NCI-H187 treated with DMSO at 0.1 percent for 48 hours (cell line): ENCODE data around the gene SUPT4H1.
"Not testable (repeated sequence)": the region's sequence is repeated elsewhere in the genome, so short reads cannot be mapped to it uniquely, and the experiment has no call there.

ENCODE experiments used
- DNase-seq: peaks from one replicate; lab custom pipeline; 2025; lab: John Stamatoyannopoulos, UW

SUPT4H1 gene

DNA sequence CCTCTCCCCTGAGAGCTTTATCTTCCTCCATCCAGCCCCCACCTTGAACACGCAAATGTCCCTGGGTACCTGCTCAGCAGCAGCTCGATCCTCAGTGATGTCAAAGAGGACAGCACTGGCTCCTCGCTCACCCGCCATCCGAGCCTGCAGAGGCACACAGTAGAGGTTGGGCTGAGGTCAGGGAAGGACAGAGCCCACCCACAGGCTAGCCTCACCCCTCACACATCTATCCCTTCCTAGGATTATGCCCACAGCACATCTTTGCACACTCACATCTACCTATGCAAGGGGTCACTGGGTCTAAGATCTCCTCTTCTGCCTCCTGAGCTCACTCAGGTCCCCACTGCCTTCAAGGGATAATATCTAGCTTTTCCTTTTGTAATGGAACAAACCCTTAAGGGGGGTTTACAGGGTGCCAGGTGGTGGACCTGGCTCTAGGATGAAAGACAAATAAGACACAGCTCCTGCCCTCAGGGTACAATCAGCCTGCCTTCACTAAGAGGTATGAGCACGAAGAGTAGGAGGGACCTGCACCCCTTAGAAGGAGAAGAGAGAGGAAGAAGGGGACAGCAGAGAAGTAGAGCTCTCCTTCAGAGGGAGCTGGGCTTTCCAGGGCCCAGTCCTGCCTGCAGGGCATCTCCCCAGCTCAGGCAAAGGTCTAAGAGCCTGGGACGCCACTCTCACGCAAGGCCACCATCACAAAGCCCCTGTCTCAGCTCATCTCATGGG lies 11.6 kb upstream of the SUPT4H1 start:
- no peak for DNase-seq

DNA sequence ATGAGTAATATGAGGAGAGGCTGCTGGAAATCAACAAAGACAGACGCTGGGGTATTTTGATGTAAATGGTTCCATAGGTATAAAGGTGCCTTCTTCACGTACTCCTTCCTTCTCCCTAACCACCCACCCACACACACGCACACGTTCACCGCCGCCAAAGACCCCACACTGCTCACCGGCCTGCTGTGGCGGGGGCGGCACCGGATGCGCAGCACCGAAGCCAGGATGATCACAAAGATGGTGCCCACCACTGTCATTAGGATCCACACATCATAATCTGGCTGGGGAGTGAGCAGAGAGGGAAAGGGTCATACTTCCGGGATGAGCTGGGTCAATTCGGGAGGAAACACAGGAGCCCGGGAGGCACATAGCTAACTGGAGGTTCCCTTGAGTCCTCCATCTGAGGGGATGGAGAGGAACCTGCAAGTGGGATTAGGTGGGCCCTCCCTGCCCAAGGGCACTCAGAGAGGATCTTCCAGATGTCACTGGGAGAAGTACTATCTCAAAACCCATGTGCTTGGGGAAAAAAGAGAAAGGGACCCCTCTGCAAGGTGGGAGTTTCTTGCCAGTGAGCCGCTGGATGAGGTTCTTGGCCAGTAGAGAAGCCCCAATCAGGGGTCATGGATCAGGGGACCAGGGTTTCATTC lies 10.5 kb upstream of the SUPT4H1 start:
- DNase-seq = no peak

DNA sequence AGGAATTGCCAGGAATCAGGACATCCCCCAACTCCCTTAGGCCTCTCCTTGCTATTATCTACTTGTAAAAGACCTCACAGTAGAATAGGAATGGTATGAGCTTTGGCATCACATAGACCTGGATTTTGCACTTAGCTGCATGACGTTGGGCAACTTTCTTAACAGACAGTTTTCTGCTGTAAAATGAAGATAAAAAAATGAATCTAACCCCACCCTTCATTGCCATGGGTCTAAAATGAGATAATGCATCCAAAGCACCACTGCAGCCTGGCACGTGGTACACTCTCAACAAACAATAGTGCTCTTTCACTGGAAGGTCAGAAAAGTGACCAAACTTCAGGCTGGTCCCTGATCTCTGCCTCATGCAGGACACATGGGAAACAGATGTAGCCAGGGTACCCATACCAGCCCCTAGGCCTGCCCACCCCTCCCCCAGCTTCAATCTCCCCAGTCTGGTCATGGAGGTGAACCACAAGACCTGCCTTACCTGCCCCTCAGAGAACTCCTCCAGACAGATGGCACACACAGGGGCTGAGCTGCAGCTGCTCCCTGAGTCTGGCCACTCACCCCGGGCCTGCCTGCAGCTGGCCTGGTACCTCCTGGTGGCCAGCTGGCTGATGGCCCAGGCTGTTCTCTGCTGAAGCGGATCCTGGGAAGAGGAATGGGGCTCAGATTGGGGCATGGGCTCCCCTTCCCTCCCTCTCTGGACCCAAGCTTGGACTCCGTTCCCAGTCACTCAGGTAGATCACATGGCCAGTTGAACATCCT lies 8.5 kb upstream of the SUPT4H1 start:
- no peak for DNase-seq

DNA sequence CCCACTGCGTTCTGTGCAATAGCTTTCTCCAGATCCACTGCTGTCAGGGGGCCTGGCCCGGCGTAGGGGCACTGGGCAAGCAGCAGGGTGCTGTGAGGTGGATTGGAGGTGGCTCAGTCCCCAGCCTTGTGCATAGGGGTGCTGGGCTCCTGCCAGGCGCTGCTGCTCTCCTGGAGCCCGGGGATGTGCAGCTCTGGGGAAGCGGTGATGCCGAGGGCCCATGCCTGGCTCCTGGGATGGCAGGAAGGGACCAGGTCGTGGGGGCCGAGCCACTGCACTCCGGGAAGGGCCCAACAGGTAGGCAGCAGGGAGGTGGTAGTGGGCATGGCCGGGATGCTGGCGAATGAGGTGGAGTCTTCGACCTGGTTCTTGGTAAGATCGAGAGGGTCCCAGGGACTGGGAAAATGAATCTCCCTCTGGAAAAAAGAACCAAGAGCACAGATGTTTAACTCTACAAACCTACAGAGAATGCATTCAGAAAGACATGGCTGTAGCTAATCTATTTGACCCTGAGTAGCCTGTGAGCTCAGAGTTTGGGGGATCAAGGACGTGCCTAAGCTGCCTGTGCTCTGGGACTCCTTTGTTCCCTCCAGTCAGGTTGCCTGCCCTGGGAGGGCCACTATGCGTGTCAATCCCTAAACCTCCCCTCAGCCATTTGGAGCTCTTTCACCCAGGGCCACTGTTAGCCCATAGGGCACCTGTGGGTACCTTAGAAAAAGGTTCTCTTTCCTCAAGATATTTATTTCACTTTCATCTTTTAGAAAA lies 6.6 kb upstream of the SUPT4H1 start:
- DNase-seq = no peak

DNA sequence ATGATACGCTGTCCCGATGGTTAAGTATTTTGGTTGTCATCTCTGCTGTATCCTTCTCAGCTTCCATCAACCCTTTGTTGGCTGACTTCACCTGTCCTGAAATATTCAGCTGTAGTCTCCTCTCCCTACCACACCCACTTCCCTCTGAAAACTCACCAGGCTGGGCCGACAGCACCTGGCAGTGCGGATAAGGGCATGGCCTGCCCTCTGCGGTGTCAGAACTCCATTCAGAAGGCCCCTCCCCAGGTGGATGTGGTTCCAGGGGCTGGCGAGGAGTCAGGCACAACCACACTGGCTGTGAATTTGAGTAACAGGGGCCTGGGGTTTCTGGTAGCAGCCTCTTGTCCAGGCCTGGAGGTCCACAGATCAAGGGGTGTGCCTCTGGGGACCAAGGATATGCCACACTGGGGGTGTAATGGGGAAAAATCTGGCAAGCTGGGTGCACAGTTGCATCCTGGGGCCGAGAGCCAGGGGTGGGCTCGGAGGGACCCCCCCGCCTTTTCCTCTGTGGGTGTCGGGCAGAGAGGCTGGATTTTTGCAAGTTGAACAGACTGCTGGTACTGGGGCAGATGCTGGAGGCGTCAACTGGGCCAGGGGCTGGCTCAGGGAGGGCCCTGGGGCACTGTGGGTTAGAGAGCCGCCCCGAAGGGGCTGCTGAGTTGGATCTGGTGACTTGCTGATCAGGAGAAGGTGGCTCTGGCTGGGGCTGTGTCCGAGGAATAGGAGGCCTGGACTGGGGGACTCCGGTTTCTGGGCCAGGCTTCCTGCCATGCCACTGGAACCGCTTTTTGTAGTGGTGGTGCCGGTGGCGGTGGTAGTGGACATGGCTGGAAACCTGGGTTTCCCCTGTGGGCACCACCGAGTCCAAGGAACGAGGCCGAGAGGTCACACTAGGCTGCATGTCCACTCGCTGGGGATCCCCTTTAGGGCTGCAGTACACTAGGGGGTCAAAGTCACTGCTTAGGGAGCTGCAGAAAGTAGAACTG lies 5.6 kb upstream of the SUPT4H1 start:
- no peak for DNase-seq

DNA sequence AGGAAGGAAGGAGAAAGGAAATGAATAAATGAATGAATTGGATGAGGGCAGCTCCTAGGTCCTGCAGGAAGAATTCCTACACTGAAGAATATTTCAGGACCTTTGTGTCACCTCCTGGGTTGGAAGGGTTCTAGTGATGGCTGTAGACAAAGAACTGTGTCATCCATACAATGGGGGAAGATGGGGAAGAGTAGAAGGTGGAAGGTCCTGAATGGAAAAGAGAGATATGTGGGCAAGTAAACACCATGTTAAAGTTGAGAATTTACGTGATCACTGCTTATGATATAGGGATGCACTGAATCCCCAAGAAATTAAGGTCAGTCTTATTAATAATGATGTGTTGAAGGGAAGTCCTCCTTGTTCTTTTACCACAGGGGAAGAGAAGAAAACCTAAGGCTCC lies 4.2 kb upstream of the SUPT4H1 start:
- no peak for DNase-seq

DNA sequence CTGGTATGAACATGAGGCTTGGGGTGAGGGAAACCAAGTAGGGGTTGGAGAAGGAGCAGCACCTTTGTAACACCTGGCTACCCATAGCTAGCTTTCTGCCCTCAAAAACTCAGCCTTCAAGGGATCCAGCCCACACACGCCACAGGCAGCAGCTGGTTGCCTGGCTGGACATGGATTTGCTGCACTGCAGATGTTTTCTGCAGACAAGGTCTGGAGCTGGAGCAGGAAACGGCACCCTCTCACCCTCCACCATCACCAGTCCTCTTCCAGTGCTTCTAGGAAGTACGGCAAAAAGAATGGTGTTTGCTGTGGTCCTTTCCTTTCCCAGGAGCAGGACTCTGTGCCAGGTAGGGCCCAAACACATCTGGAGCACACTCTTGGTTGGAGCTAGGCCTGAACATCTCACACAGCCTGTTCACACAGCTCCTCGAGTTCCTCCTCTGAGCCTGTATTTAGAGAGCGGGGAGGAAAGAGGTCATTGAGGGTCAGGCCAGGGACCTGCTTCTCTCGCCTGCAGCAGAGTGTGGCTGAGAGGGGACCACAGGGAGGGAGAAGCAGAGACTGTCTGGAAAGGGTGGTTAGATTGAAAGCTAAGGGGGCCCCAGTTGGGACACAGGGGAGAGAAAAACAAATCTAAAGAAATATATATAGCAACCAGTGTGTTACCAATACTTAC lies 2.7 kb upstream of the SUPT4H1 start:
- no peak for DNase-seq

DNA sequence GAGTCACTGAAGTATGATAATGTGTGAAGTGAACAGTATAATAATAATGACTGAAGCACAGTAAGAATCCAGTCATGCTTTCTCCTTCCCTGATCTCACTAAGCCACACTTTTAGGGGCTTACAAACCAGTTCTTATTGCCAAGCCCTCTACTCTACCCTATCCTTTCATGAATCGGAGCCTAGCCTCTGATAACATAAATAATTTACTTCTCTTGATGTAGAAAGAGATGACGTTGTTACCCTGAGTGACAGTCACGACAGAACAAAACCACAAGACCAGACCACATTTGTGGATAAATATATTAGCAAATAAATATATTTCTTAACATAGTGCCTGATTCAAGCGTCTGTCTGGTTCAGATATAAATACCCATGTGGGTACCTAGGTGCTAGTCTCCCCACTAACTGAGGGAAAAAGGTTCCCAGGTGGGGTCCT lies 1.4 kb upstream of the SUPT4H1 start:
- no peak for DNase-seq

DNA sequence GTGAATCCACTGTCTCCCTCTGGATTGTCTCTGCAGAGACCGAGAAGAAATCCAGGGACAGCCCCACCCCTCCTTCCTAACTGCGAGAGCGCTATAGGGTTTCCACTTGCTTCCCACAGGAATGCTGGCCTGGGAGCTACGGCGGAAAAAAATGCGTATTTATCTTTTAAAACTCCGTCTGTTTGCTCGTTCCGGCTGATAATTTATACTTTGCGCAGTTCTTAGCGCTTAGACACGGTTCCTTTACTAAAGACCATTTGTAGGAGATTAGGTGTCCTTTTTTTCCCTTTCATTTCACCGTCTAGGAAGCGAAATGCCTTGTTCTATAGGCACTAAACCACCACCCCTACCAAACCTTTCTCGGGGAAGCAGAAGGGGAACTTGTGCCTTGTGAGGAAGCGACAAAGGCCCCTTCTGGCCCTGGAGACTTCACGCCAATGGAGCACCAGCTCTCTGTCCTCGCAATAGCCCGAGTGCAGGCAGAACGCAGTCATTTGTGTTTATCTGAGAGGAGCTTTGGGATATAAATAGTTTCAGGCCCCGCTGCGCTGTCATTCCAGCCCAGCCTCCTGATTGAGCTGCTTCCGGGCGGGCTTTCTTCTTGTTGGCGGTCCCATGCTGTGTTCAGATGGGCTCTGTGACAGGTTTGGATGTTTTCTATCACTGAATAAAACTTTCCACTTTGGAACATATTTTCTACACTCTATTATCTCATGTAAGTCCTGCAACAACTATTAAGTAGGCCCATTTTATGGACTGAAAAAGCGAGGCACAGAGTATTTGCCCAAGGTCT lies 791 bp upstream of the SUPT4H1 start:
- DNase-seq = no peak

DNA sequence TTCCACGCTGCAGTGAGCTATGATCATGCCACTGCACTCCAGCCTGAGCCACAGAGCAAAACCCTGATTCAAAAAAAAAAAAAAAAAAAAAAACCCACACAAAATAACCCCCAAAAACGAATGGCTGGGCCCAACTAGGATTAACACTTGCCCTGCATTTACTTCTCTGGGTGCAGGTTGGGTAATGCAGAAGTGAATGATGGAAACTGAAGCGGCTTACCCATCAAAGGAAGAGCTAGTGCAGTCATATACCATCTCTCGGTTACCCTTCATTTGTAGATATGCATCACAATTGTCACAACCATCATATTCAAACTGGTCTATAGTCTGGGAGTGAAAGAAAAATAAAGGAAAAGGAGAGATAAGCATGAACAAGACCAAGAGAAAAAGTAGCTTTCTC lies 819 bp downstream of the SUPT4H1 start:
- no peak for DNase-seq

DNA sequence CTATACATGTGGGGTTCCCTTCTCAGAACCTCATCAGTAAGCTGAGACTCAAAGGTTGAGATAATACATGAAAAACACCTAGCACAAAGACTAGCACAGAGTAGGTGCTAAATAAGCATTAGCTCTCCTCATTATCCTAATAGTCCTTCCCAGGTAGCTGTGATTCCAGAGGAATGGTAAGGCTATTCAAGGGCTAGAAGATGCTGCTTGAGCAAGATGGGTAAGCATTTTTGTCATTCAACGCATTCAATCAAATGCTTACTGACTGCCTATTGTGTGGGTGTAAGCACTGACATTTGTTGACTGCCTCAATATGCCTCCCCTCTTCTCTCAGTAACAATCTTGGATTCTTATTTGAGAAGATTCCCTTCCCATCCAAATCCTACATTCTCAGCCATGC lies 4.0 kb downstream of the SUPT4H1 start:
- no peak for DNase-seq

DNA sequence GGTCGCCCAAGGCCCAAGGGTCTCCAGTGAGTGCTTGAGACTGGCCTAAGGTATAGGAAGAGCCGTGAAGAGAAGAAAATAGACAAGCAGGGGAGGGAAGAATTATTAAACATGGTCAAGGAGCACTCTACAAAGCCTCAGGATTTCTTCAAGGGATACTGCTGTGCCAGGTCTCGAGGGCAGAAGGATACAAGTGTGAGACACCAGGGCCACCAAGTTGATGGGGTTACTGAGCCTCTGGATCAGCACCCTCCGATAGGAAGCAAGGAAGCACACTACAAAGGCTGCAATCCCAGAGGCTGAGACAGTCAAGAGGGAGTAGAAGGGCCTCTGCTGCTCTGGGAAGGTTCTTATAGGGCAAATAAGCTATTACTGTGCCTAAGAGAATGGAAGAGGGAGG lies 6.5 kb downstream of the SUPT4H1 start:
- DNase-seq = no peak

DNA sequence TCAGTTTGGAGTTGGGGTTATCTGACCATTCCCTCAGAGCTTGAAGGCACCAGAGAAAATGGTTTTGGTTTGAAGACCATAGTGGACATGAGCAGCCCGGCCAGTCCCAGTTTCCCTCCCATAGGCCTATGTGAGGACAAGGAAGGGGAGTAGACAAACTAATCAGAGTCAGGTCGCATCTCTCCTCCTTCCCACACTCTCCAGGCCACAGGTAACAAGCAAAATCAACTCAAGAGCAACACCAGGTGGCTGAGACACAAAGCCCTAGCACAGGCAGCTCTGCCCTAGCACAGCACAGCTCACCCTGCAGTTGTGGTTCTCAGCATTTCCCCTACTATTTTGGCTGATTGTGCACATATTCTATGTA lies 7.2 kb downstream of the SUPT4H1 start:
- no peak for DNase-seq

DNA sequence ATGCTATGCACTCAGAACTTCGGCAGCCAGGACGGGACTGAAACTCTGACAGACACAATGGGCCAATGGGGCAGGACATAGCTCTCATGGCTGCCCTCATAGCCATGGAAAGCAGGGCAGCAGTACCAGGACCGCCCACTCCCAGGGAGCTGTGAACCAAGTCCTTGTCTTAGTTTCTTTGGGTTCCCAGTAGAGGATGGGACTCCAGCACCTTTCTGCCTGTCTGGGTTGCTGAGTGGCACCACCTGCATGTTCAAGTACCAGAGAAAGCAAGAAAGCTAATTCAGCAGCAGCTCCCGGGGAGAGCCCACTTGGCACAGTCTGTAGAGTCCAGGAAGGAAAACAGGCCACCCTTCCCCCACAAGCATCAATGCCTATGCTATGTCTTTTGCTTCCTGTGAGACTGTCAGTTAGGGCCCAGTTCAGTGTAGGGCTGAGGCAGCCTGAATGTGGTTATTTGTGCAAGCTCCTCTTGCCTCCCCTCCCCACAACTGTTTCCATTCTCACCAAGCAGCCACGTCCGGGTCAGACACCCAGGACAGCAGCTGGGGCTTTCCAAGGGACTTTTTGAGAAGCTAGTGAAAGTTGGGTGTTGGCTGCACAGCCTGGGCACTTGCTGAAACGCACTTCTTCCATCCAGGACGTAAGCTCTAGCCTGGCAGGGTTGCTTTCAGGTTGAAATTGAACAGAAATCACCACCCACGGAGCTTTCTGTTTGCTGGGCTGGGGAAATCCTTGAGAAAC lies 7.8 kb downstream of the SUPT4H1 start:
- DNase-seq = no peak

DNA sequence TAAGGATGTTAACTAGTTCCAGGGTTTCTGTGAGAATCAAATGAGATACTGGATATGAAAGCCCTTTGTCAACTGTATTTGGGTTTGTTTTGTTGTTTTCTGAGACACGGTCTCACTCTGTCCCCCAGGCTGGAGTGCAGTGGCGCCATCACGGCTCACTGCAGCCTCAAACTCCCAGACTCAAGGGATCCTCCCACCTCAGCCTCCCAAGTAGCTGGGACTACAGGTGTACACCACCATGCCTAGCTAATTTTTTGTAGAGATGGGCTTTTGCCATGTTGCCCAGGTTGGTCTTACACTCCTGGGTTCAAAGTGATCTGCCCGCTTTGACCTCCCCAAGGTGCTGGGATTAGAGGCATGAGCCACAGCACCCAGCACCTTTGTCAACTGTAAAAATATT lies 8.9 kb downstream of the SUPT4H1 start:
- no peak for DNase-seq

DNA sequence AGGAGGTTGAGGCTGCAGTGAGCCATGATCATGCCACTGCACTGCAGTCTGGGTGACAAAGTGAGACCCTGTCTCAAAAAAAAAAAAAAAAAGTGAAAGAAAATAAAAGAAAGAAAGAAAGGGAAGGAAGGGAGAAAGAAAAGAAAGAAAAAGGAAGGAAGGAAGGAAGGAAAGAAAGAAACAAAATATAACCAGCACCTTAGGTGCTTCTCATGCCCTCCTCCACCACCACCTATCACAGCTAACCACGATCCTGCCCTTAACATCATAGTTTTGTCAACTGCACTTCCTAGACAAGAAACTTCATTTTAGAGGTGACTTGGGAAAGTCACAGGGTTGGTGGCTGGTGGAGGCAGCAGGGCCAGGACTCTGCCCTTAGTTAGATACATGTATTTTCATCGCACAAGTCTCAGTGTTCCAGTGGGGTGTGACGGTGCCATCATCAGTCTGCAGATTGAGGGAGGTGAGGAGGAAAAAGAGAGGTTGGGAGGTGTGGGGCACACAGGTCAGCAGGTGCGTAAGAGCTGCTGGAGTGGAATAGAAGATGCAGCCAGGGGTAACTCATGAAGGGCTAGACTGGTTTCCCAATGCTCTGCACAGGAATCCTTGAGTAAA lies 10.0 kb downstream of the SUPT4H1 start:
- no peak for DNase-seq

DNA sequence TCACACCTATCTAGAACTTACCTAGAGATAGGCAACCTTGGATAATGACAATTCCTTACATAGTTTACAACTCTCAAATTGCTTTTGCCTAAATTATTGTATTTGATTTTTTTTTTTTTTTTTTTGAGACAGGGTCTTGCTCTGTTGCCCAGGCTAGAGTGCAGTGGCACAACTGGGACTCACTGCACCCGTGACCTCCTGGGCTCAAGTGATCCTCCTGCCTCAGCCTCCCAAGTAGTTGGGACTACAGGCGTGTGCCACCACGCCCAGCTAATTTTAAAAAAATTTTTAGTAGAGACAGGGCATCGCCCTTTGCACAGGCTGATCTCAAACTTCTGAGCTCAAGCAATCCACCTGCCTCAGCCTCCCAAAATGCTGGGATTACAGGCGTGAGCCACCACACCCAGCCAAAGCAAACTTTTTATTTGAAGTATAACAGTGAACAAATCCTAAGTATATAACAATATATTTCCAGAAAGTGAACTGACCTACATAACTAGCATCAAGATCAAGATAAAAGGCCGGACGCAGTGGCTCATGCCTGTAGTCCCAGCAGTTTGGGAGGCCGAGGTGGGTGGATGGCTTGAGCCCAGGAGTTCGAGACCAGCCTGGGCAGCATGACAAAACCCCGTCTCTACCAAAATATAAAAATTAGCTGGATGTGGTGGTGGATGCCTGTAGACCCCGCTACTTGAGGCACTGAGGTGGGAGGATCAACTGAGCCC lies 10.7 kb downstream of the SUPT4H1 start:
- DNase-seq = not testable (repeated sequence)

DNA sequence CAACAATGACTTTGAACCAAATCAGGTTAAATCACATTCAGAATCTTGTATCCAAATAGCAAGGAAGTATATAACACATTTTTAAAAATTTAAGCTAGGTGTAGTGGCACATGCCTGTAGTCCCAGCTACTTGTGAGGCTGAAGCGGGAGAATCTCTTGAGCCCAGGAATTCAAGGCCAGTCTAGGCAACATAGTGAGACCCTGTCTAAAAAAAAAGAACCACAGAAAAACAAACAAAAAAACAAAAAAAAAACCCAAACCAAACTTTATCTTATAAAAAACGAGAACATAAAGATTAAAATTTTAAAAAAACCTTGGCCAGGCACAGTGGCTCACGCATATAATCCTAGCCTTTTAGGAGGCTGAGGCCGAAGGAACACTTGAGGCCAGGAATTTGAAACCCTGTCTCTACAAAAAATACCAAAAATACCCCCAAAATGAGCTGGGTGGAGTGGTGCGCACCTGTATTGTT lies 11.6 kb downstream of the SUPT4H1 start:
- DNase-seq = no peak
